ENCODE results near the gene AP2S1. TPM values are rescaled to one million over a fixed set of nuclear protein-coding genes. Genes with fewer than 3 reads are reported as not detected.

AP2S1 gene
- total and polyA plus RNA-seq, 5 experiments from 2014 or later, result 39.3 to 68.3 (median 63.8) TPM

Other genes with a start within 250 kb of the AP2S1 start
- 100 to 1,000 TPM; 185 to 190 TPM for gene CALM3, start 249.5 kb downstream of the AP2S1 start, total RNA-seq
- gene CALM3, start 249.5 kb downstream of the AP2S1 start, polyA plus RNA-seq, result 100 to 1,000 TPM; 188 to 221 (median 214) TPM
- under 1 TPM in 1 of 2 experiments, not detected in 1; 0.25 TPM for gene PTGIR, start 225.8 kb downstream of the AP2S1 start, total RNA-seq
- 1 to 10 TPM in 1 of 3 donors, under 1 TPM in 2; 0.12 to 2.8 (median 0.55) TPM for gene PTGIR, start 225.8 kb downstream of the AP2S1 start, polyA plus RNA-seq
- gene GNG8, start 214.6 kb downstream of the AP2S1 start, total RNA-seq, result not detected
- gene GNG8, start 214.6 kb downstream of the AP2S1 start, polyA plus RNA-seq, result not detected
- under 1 TPM in 1 of 2 experiments, not detected in 1; 0.13 TPM for gene DACT3, start 189.7 kb downstream of the AP2S1 start, total RNA-seq
- gene DACT3, start 189.7 kb downstream of the AP2S1 start, polyA plus RNA-seq, result under 1 TPM in 1 of 3 donors, not detected in 2; 0.13 TPM
- 100 to 1,000 TPM in 1 of 2 experiments, 10 to 100 TPM in 1; 92.6 to 102 TPM for gene PRKD2, start 133.7 kb downstream of the AP2S1 start, total RNA-seq
- 10 to 100 TPM; 28.6 to 79.7 (median 37.1) TPM for gene PRKD2, start 133.7 kb downstream of the AP2S1 start, polyA plus RNA-seq
- gene FKRP, start 104.8 kb downstream of the AP2S1 start, total RNA-seq, result 10 to 100 TPM; 22.8 to 23.8 TPM
- gene FKRP, start 104.8 kb downstream of the AP2S1 start, polyA plus RNA-seq, result 1 to 10 TPM; 2.6 to 8.7 (median 4.8) TPM
- gene STRN4, start 104.4 kb downstream of the AP2S1 start, total RNA-seq, result 10 to 100 TPM; 78.6 to 81.9 TPM
- gene STRN4, start 104.4 kb downstream of the AP2S1 start, polyA plus RNA-seq, result 10 to 100 TPM in 2 of 3 donors, 1 to 10 TPM in 1; 8.2 to 25.7 (median 12.0) TPM
- gene SLC1A5, start 62.3 kb downstream of the AP2S1 start, total RNA-seq, result 1 to 10 TPM; 7.0 to 8.2 TPM
- 1 to 10 TPM; 2.5 to 6.1 (median 4.1) TPM for gene SLC1A5, start 62.3 kb downstream of the AP2S1 start, polyA plus RNA-seq
- 10 to 100 TPM; 27.3 TPM for gene ARHGAP35, start 10.2 kb upstream of the AP2S1 start, total RNA-seq
- gene ARHGAP35, start 10.2 kb upstream of the AP2S1 start, polyA plus RNA-seq, result 1 to 10 TPM; 2.0 to 3.3 (median 2.1) TPM
- gene NPAS1, start 169.0 kb upstream of the AP2S1 start, total RNA-seq, result 1 to 10 TPM in 1 of 2 experiments, under 1 TPM in 1; 0.62 to 1.1 TPM
- gene NPAS1, start 169.0 kb upstream of the AP2S1 start, polyA plus RNA-seq, result under 1 TPM; 0.16 to 0.60 (median 0.22) TPM
- gene TMEM160, start 197.8 kb upstream of the AP2S1 start, total RNA-seq, result 10 to 100 TPM; 30.1 to 31.7 TPM
- gene TMEM160, start 197.8 kb upstream of the AP2S1 start, polyA plus RNA-seq, result 100 to 1,000 TPM; 118 to 154 (median 144) TPM

Data from naive thymus-derived CD8-positive, alpha-beta T cell (primary cell).